HL-60 (cell line): ENCODE measurements around the gene FRMD8.
A peak's percentile ranks its signal among the peaks of the same experiment; 100 is the strongest.

Source experiments
- DNase-seq, 2 experiments: peaks; one replicate each; pipeline ENCODE4 v3.0.0-alpha.2; 2010 to 2020; ENCODE audit warnings: low read depth in 1 of 2, low spot score in 1 of 2
- H3K27ac ChIP-seq: fragments of 250-450 bp; sonication (Bioruptor Pico); replicated peaks from 2 replicates; pipeline ENCODE4 v1.5.1; 2020; ENCODE audit warnings: mild to moderate bottlenecking, moderate library complexity
- H3K27me3 ChIP-seq: fragments of 250-450 bp; sonication (Bioruptor Pico); 2 replicates; pipeline ENCODE4 v1.5.1; 2021; ENCODE audit warnings: mild to moderate bottlenecking, moderate library complexity; ENCODE audit not compliant: insufficient read depth, poor library complexity, severe bottlenecking
- H3K4me3 ChIP-seq: replicated peaks from 2 replicates; pipeline ENCODE4 v1.5.1; 2011; ENCODE audit warnings: mild to moderate bottlenecking, control low read depth, low read length; ENCODE audit not compliant: insufficient read depth
- CTCF ChIP-seq: IDR thresholded peaks from one replicate; pipeline ENCODE4 v1.5.1; 2011; ENCODE audit warnings: low read length, control low read depth, inconsistent platforms; ENCODE audit not compliant: insufficient read depth
- GABPA ChIP-seq: IDR thresholded peaks from 2 replicates; pipeline ENCODE4 v1.6.1; 2012; ENCODE audit warnings: low read depth
- POLR2AphosphoS5 ChIP-seq: IDR thresholded peaks from 2 replicates; pipeline ENCODE4 v1.6.1; 2012; ENCODE audit warnings: low read depth
- REST ChIP-seq: IDR thresholded peaks from 2 replicates; pipeline ENCODE4 v1.6.1; 2012; ENCODE audit warnings: low read depth; ENCODE audit not compliant: insufficient replicate concordance
- SPI1 ChIP-seq: IDR thresholded peaks from 2 replicates; pipeline ENCODE4 v1.6.1; 2012; ENCODE audit warnings: low read depth, mild to moderate bottlenecking, borderline replicate concordance

FRMD8 gene

GRCh38 chr11:65439331-65440181 lies 53.1 kb downstream of the FRMD8 start:
- Histone ChIP-seq H3K4me3 (no peak overlapping the region), H3K27me3 (no peaks in the 10 kb centered on the region), H3K27ac (no peak overlapping the region)
- no peak for DNase-seq
- TF ChIP-seq GABPA (no peak), CTCF (no peak), POLR2AphosphoS5 (no peak; the same call in 1 of the 2 replicates), SPI1 (no peak), REST (no peak)

GRCh38 chr11:65440831-65441499 lies 54.5 kb downstream of the FRMD8 start:
- Histone ChIP-seq H3K27me3 (no peaks in the 10 kb centered on the region), H3K27ac (no peak overlapping the region; the same call in 1 of the 2 replicates), H3K4me3 (no peak overlapping the region)
- TF ChIP-seq POLR2AphosphoS5 (peak; percentile 22; the same call in 1 of the 2 replicates), SPI1 (no peak)
- peak in 1 of 2 experiments; percentile 46 for DNase-seq

GRCh38 chr11:65442842-65443331 lies 56.5 kb downstream of the FRMD8 start:
- no peak for TF ChIP-seq REST
- TF ChIP-seq GABPA: no peak
- TF ChIP-seq CTCF: no peak
- no peak for TF ChIP-seq SPI1
- no peak for TF ChIP-seq POLR2AphosphoS5
- DNase-seq: no peak
- Histone ChIP-seq H3K27me3 (no peaks in the 10 kb centered on the region), H3K4me3 (no peak overlapping the region), H3K27ac (no peak overlapping the region)

- no peak overlapping the region for H3K4me3 ChIP-seq
- no peaks in the 10 kb centered on the region for H3K27me3 ChIP-seq
- H3K27ac ChIP-seq: no peak overlapping the region
- TF ChIP-seq CTCF (no peak), POLR2AphosphoS5 (peak; percentile 38; the same call in 1 of the 2 replicates)
- no peak for DNase-seq
Measured at GRCh38 chr11:65444314-65445051, 58.0 kb downstream of the FRMD8 start.
